Measurements from ENCODE around the gene LAMA3.
"Not testable (repeated sequence)": the region's sequence is repeated elsewhere in the genome, so short reads cannot be mapped to it uniquely, and the experiment has no call there.

DNA sequence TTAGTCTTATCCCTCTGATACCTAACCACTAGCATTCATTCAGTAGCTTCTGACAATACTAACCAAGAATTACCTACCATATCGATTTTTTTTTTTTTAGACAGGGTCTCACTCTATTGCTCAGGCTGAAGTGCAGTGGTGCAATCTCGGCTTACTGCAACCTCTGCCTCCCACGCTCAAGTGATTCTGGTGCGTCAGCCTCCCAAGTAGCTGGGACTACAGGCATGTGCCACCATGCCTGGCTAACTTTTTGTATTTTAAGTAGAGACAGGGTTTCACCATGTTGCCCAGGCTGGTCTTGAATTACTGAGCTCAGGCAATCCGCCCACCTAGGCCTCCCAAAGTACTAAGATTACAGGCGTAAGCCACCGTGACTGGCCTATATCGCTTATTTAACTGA is 26.8 kb downstream of the LAMA3 start:
- TF ChIP-seq JUNB (IDR thresholded peaks at IDR 0.05; ENCODE audit: unreplicated experiment) = not testable (repeated sequence)
- TF ChIP-seq, protein P1, sequence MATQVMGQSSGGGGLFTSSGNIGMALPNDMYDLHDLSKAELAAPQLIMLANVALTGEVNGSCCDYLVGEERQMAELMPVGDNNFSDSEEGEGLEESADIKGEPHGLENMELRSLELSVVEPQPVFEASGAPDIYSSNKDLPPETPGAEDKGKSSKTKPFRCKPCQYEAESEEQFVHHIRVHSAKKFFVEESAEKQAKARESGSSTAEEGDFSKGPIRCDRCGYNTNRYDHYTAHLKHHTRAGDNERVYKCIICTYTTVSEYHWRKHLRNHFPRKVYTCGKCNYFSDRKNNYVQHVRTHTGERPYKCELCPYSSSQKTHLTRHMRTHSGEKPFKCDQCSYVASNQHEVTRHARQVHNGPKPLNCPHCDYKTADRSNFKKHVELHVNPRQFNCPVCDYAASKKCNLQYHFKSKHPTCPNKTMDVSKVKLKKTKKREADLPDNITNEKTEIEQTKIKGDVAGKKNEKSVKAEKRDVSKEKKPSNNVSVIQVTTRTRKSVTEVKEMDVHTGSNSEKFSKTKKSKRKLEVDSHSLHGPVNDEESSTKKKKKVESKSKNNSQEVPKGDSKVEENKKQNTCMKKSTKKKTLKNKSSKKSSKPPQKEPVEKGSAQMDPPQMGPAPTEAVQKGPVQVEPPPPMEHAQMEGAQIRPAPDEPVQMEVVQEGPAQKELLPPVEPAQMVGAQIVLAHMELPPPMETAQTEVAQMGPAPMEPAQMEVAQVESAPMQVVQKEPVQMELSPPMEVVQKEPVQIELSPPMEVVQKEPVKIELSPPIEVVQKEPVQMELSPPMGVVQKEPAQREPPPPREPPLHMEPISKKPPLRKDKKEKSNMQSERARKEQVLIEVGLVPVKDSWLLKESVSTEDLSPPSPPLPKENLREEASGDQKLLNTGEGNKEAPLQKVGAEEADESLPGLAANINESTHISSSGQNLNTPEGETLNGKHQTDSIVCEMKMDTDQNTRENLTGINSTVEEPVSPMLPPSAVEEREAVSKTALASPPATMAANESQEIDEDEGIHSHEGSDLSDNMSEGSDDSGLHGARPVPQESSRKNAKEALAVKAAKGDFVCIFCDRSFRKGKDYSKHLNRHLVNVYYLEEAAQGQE (IDR thresholded peaks at IDR 0.05; ENCODE audit: unreplicated experiment) = not testable (repeated sequence)
